ENCODE data around the gene COL2A1. TPM values are rescaled to one million over a fixed set of nuclear protein-coding genes. Genes with fewer than 3 reads are reported as not detected.

The COL2A1 gene
- total and polyA plus RNA-seq, 4 donors: 0.05 to 8.7 (median 0.15) TPM; not detected in 1

DNA sequence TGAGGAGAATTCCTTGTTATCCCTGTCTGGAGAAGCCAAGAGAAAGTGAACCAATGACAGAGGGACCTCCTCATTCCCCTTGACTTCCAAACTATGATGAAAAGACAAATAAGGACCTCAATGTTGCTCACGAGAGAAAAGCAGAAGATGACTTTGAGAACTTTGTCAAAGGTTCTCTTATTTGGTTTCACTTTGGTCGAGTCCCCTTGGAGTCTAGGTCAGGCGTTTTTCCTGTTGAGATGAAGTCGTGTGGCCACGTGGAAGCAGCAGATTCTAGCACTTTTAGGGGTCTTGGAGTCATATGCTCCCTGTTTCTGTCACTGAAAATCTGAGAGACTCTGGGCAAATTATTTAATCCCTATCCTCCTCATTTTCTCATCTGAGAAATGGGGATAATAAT is 33.8 kb upstream of the COL2A1 start:
- DNase-seq: peak in 1 of 3 donors; percentile 22
- Histone ChIP-seq H3K27ac (ENCODE audit: low read depth in 1 of 2, low read length in 1 of 2) (no peak overlapping the region), H3K4me3 (no peak overlapping the region), H3K27me3 (ENCODE audit: control insufficient read depth in 3 of 3, insufficient read depth in 3 of 3, low read length in 2 of 3) (no peaks in the 10 kb centered on the region), H3K9me3 (ENCODE audit: control insufficient read depth in 4 of 4, insufficient read depth in 3 of 4, low read length in 3 of 4) (no peaks in the 10 kb centered on the region), H3K4me1 (ENCODE audit: control insufficient read depth in 5 of 5, insufficient read depth in 5 of 5, low read length in 5 of 5) (peaks cover 0 to 28% (median 11%) of the 10 kb centered on the region in 5 donors), H3K36me3 (ENCODE audit: control insufficient read depth in 4 of 4, insufficient read depth in 4 of 4, low read length in 4 of 4) (no peaks in the 10 kb centered on the region), H3K9ac (ENCODE audit: insufficient read depth in 1 of 2, low read length in 2 of 2) (no peak overlapping the region)
- ATAC-seq (ENCODE audit: insufficient read depth, low FRiP score): no peak
- WGBS, 2 donors: 40 to 51% methylated on average over 5 of the region's 5 CpGs
- TF ChIP-seq, protein P1, sequence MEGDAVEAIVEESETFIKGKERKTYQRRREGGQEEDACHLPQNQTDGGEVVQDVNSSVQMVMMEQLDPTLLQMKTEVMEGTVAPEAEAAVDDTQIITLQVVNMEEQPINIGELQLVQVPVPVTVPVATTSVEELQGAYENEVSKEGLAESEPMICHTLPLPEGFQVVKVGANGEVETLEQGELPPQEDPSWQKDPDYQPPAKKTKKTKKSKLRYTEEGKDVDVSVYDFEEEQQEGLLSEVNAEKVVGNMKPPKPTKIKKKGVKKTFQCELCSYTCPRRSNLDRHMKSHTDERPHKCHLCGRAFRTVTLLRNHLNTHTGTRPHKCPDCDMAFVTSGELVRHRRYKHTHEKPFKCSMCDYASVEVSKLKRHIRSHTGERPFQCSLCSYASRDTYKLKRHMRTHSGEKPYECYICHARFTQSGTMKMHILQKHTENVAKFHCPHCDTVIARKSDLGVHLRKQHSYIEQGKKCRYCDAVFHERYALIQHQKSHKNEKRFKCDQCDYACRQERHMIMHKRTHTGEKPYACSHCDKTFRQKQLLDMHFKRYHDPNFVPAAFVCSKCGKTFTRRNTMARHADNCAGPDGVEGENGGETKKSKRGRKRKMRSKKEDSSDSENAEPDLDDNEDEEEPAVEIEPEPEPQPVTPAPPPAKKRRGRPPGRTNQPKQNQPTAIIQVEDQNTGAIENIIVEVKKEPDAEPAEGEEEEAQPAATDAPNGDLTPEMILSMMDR (IDR thresholded peaks at IDR 0.05; ENCODE audit: control extremely low read depth, extremely low read depth): no peak

DNA sequence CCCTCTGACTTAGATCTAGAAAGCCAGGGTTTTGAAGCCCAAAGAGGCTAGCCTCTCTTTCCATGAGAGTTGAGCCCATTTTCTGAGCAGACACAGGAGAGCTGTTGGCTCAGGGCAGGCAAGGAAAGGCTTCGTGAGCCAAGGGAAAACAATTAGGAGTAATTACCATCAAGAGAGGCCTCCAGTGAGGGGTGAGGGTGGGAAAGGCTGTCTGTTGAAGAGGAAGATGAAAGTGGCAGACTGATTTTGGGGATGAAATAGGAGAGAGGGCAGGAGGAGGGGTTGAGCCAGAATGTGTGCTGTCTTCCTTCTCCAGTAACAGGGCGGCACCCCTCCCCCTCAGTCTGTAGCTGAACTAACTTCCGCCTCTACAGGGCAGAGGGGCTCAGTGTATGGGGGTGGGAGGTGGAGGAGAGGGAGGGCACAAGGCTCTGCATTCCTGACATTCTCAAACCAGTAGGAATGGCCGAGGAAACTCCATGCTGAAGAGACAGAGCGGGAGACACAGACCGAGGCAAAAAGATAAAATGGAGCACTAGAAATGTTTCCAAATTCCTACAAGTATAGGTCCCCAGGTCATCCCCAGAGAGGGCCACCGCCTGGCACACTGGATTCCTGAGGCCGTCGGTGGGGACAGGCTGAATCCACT is 33.1 kb upstream of the COL2A1 start:
- TF ChIP-seq, protein P1 (IDR thresholded peaks at IDR 0.05; ENCODE audit: control extremely low read depth, extremely low read depth): no peak
- DNase-seq (peak; percentile 87 to 90 (median 87)), ATAC-seq (ENCODE audit: insufficient read depth, low FRiP score) (no peak)
- H3K9me3 ChIP-seq (ENCODE audit: control insufficient read depth in 4 of 4, insufficient read depth in 3 of 4, low read length in 3 of 4): no peaks in the 10 kb centered on the region
- no peaks in the 10 kb centered on the region for H3K27me3 ChIP-seq (ENCODE audit: control insufficient read depth in 3 of 3, insufficient read depth in 3 of 3, low read length in 2 of 3)
- 46 to 63% methylated on average over 9 of the region's 9 CpGs for WGBS, 2 donors
- H3K4me3 ChIP-seq: no peak overlapping the region
- H3K4me1 ChIP-seq (ENCODE audit: control insufficient read depth in 5 of 5, insufficient read depth in 5 of 5, low read length in 5 of 5): peaks cover 0 to 28% (median 11%) of the 10 kb centered on the region in 5 donors
- no peak overlapping the region for H3K27ac ChIP-seq (ENCODE audit: low read depth in 1 of 2, low read length in 1 of 2)
- H3K9ac ChIP-seq (ENCODE audit: insufficient read depth in 1 of 2, low read length in 2 of 2): no peak overlapping the region
- H3K36me3 ChIP-seq (ENCODE audit: control insufficient read depth in 4 of 4, insufficient read depth in 4 of 4, low read length in 4 of 4): no peaks in the 10 kb centered on the region

DNA sequence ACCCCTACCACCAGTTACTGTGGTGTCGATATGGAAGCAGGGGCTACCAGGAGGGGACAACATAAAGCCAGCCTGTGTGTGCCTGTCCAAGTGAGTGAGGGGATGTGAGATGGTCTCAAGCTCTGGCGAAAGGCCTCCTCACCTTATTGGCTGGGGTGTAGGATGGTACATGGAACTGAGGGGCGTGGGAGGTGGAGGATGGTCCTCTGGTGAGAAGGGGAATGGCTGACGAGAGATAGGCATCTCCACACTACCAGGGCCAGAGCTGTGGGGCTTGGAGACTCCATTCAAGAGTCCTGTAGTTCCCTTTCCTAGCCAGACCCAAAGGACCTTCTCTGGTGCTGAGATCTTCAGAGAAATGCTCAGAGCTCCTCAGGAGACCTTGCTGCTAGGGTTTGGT is 32.5 kb upstream of the COL2A1 start:
- Histone ChIP-seq H3K4me3 (no peak overlapping the region), H3K9me3 (ENCODE audit: control insufficient read depth in 4 of 4, insufficient read depth in 3 of 4, low read length in 3 of 4) (no peaks in the 10 kb centered on the region), H3K36me3 (ENCODE audit: control insufficient read depth in 4 of 4, insufficient read depth in 4 of 4, low read length in 4 of 4) (no peaks in the 10 kb centered on the region), H3K27ac (ENCODE audit: low read depth in 1 of 2, low read length in 1 of 2) (no peak overlapping the region), H3K4me1 (ENCODE audit: control insufficient read depth in 5 of 5, insufficient read depth in 5 of 5, low read length in 5 of 5) (peaks cover 0 to 28% (median 11%) of the 10 kb centered on the region in 5 donors), H3K27me3 (ENCODE audit: control insufficient read depth in 3 of 3, insufficient read depth in 3 of 3, low read length in 2 of 3) (no peaks in the 10 kb centered on the region), H3K9ac (ENCODE audit: insufficient read depth in 1 of 2, low read length in 2 of 2) (no peak overlapping the region)
- 97 to 100% methylated on average over 4 of the region's 4 CpGs for WGBS, 2 donors
- ATAC-seq (ENCODE audit: insufficient read depth, low FRiP score) (no peak), DNase-seq (no peak)
- TF ChIP-seq, protein P1 (IDR thresholded peaks at IDR 0.05; ENCODE audit: control extremely low read depth, extremely low read depth): no peak

All from lung (tissue), 12 donors.